ENCODE results near the gene BMP6. TPM values are rescaled to one million over a fixed set of nuclear protein-coding genes. Genes with fewer than 3 reads are reported as not detected.

The BMP6 gene
- total and polyA plus RNA-seq, 2 donors (not counting 3 experiments of a cell fraction or from before 2014, with no cell fraction given): 221 to 276 TPM

- H3K4me1 ChIP-seq (ENCODE audit: control insufficient read depth, extremely low read depth, insufficient read depth, low read length): peaks cover 33% of the 10 kb centered on the region
- no peak for TF ChIP-seq CTCF (IDR thresholded peaks at IDR 0.05; ENCODE audit: extremely low read depth in 1 of 2, insufficient read depth in 1 of 2, low read depth in 1 of 2, low read length in 2 of 2)
- no peak for TF ChIP-seq GATA2 (IDR thresholded peaks at IDR 0.05; ENCODE audit: insufficient read depth, insufficient read length, low read depth, low read length)
- TF ChIP-seq FOS (IDR thresholded peaks at IDR 0.05; ENCODE audit: borderline replicate concordance, insufficient read depth, low read length): no peak
- TF ChIP-seq MAX (IDR thresholded peaks at IDR 0.05; ENCODE audit: insufficient read depth, insufficient read length): no peak
- TF ChIP-seq MYC (IDR thresholded peaks at IDR 0.05; ENCODE audit: low read depth, low read length): no peak
- no peak for TF ChIP-seq EZH2 (IDR thresholded peaks at IDR 0.05; ENCODE audit: borderline replicate concordance, low read depth, low read length, severe bottlenecking)
- no peak for TF ChIP-seq POLR2AphosphoS5 (IDR thresholded peaks at IDR 0.05; ENCODE audit: insufficient read depth, low read depth, low read length)
- intact Hi-C loops (cut with micrococcal nuclease) (no loop called here), dilution Hi-C loops (cut with MboI; ENCODE audit: extremely low pct_ligation_motif_present, low sequenced_read_pairs) (no loop called here)
- no peaks in the 10 kb centered on the region for H3K9me3 ChIP-seq (replicated peaks; ENCODE audit: control insufficient read depth, insufficient read depth, low read length)
- H2AFZ ChIP-seq (ENCODE audit: low read depth, low read length): no peak overlapping the region
- ChIA-PET CTCF (interaction anchor here (0.9 kb wide), 1 partner anchor 17 kb away, joined by 3 read pairs; no protein-coding TSS in a partner anchor), POLR2A (no interaction called here)
- no peak overlapping the region for H3K4me2 ChIP-seq (ENCODE audit: insufficient read depth, low read length)
- no peak overlapping the region for H3K9ac ChIP-seq (replicated peaks; ENCODE audit: extremely low read depth, insufficient read depth, low read length)
- FAIRE-seq: no peak
- H3K36me3 ChIP-seq (ENCODE audit: control insufficient read depth in 2 of 2, extremely low read depth in 1 of 2, insufficient read depth in 2 of 2, low read length in 2 of 2): peaks cover 35 to 45% of the 10 kb centered on the region in 2 experiments
- H3K4me3 ChIP-seq (replicated peaks in 1 of 3; ENCODE audit: insufficient read depth in 1 of 3, low read depth in 1 of 3, low read length in 3 of 3): no peak overlapping the region
- no peaks in the 10 kb centered on the region for H3K9me1 ChIP-seq (replicated peaks; ENCODE audit: control insufficient read depth, extremely low read depth, insufficient read depth, low read length)
- H3K27me3 ChIP-seq (ENCODE audit: control insufficient read depth in 2 of 2, insufficient read depth in 2 of 2, low read length in 2 of 2): no peaks in the 10 kb centered on the region
- DNase-seq (ENCODE audit: low read depth, low spot score): no peak
- H3K79me2 ChIP-seq (ENCODE audit: control insufficient read depth, insufficient read depth, low read length): peaks cover 99% of the 10 kb centered on the region
- H3K27ac ChIP-seq (ENCODE audit: insufficient read depth, low read depth, low read length): no peak overlapping the region
- H4K20me1 ChIP-seq (replicated peaks; ENCODE audit: control insufficient read depth, extremely low read depth, insufficient read depth, low read length): peaks cover 28% of the 10 kb centered on the region
- BruUV-seq (replicated peaks): no TSS peak
Measured at GRCh38 chr6:7759320-7759719, 33.4 kb downstream of the BMP6 start.

Measured in endothelial cell of umbilical vein (primary cell).